ENCODE measurements around the gene C10orf95. TPM values are rescaled to one million over a fixed set of nuclear protein-coding genes. Genes with fewer than 3 reads are reported as not detected.
"Not testable (repeated sequence)": the region's sequence is repeated elsewhere in the genome, so short reads cannot be mapped to it uniquely, and the experiment has no call there.

C10orf95 gene
- 0.30 TPM for polyA plus RNA-seq (ENCODE audit: insufficient read length)

DNA sequence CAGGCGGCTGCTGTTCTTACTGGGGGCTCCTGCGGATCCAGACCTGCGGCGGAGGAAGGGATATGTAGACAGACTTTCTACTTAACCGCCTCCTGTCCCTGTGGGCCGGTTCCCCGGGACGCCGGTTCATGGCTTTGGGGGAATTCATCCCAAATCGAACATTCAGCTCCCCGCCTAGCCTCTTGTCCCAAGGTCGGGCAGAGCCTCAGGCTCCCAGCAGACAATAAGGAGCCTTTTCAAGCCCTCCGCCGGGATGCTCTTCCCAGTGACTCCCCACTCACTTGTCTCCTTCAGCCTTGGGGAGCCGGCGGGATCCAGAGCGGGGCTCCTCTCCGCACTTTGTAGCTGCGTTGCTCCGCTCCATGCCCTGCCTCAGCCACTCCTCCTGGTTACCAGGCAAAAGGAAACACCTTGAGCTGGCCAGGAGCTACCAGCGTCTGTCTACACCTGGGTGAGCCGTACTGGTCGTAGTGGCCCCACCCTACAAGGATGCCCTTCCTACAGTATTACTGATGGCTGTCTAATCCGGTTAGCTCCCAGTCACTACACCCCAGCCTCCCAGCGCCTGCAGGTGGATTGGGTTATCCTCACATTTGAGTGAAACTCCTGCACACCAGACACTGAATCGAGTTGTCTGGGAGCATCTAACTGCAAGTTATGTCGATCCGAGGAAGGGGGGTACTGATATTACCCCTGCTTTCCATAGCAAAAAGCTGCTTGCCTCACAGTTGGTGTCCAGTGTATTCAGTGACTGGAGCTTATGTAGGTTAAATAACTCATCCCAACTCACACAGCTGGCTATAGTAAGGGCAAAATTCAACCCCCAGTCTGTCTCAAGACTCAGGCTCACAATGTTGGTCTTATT, at the start of gene C10orf95:
TSS of gene C10orf95 (minus strand) at position 439 of the 865 bp plus-strand sequence. CDS start 450 bp downstream, outside the sequence.
- DNase-seq: no peak

GRCh38 chr10:102500686-102501085, 49.3 kb upstream of the C10orf95 start:
- DNase-seq: not testable (repeated sequence)

- DNase-seq: no peak
Observed at GRCh38 chr10:102499356-102499755, 48.0 kb upstream of the C10orf95 start.

GRCh38 chr10:102497545-102497944, 46.2 kb upstream of the C10orf95 start:
- DNase-seq: no peak

- no peak for DNase-seq
Observed at GRCh38 chr10:102493771-102494170, 42.4 kb upstream of the C10orf95 start.

DNA sequence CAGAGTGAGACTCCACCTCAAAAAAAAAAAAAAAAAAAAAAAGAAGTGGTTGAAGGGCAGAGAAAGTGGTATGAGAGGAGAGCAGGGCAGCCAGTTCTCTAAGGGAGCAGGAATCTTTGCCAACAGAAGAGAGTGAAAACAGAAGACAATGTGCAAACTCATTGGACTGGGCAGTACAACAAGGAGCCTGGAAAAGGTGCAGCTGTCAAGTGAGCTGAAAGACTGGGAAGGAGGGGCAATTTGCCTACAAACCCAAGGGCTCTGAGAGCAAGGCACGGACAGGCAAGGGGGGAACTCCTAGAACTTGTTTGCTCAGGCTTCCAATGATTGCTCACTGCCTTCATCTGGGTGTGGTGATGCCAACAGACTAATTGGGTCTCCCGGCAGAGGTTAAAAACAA, 41.6 kb upstream of the C10orf95 start:
- DNase-seq: no peak

- no peak for DNase-seq
Observed at GRCh38 chr10:102492344-102492939, 41.1 kb upstream of the C10orf95 start.

DNA sequence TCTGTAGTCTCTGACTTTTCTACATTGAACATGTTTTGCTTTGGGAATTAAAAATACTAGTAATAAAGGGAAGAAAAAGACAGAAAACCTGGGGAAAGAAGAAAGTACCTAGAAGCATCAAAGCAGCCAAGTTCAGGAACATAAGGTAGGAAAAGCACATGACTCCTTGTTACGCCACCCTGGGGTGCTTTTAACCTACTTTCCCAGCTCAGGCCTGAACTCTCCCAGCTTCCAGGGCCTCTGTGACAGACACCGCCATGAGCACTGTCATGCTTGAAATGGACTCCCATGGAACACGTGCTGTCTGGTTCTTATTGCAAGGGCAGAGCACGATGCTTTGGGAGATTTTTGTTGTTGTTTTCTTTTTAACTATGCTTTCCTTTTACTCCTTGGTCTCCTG, 39.8 kb upstream of the C10orf95 start:
- no peak for DNase-seq

- no peak for DNase-seq
Observed at GRCh38 chr10:102485093-102485784, 33.9 kb upstream of the C10orf95 start.

DNA sequence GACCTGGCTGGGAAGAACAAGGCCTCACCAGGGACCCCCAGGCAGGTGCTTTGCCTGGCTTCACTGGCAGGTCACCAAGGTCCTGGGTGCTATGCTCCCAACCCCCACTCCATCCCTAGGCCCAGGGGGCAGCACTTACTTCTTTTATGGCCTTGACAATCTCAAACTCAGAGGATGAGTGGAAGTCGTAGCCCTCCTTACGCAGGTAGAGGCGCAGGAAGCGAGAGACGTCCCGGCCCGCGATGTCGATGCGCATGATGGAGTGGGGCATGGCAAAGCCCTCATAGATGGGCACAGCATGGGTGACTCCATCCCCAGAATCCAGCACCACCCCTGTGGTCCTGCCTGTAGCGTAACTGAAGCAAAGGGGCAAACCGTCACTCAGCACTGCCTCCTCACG, 32.7 kb upstream of the C10orf95 start:
- DNase-seq: no peak

- DNase-seq: no peak
Observed at GRCh38 chr10:102480396-102480795, 29.1 kb upstream of the C10orf95 start.

DNA sequence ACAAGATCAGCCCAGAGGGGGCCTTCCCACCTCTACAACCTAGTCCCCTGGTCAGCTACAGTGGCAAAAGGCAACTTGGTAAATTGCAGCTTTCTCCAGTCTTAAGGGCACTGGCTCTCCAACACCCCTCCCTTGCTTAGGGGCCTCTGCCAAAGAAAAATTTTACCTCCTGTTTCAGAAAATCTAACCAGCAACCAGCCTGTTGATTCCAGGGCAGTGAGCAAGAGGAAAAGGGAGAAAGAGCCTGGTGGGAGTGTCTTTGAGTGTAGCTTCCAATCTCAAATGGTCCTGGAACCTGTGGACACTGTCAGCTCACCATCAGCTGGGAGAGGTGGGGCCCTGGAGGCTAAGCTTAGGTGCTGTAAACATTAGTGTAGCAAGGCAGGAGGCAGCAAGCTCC, 28.3 kb upstream of the C10orf95 start:
- no peak for DNase-seq

GRCh38 chr10:102476466-102477141, 25.3 kb upstream of the C10orf95 start:
- no peak for DNase-seq

- DNase-seq: no peak
Observed at GRCh38 chr10:102475451-102476040, 24.2 kb upstream of the C10orf95 start.

- no peak for DNase-seq
Observed at GRCh38 chr10:102473445-102474331, 22.3 kb upstream of the C10orf95 start.

DNA sequence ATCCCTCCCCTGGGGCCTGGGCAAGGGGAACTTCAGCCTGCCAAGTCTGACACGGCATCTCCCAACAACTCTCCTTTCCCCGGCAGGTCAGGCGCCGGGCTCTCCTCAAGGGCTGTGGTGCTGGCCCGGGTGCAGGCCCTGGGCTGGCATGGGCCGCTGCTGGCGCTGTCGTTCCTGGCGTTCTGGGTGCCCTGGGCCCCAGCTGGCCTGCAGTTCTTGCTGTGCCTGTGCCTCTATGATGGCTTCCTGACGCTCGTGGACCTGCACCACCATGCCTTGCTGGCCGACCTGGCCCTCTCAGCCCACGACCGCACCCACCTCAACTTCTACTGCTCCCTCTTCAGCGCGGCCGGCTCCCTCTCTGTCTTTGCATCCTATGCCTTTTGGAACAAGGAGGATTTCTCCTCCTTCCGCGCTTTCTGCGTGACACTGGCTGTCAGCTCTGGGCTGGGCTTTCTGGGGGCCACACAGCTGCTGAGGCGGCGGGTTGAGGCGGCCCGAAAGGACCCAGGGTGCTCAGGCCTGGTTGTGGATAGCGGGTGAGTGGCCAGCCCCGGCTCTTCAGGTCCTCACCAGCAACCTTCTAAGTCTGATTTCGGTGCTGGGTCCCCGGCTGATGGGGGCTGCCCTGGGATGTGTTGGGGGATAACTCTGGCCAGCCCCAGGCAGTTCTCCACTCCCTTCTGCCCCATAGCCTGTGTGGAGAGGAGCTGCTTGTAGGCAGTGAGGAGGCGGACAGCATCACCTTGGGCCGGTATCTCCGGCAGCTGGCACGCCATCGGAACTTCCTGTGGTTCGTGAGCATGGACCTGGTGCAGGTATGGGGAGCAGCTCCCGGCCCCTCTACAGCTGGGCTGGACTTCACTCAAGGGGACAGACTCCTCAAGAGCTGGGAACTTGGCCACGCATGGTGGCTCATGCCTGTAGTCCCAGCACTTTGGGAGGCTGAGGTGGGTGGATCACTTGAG, 19.5 kb upstream of the C10orf95 start:
- no peak for DNase-seq

DNA sequence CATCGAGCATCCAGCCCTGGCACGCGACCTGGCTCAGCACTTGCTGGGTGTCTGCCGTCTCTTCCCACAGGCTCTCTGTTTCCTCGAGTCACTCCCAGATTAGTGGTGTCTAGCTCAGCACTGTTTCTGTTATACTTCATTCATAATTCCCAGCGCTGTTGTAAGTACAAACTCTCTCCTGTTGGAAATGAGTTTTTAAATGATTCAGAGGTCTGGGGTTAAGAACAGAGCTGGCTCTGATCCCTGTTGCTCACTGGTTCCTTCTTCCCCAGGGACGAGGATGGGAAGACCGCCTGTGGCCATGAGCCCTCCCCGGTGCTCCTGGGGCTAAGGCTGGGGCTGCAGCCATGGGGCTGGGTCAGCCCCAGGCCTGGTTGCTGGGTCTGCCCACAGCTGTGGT, 17.3 kb upstream of the C10orf95 start:
- no peak for DNase-seq

- DNase-seq: no peak
Observed at GRCh38 chr10:102467971-102468438, 16.7 kb upstream of the C10orf95 start.

DNA sequence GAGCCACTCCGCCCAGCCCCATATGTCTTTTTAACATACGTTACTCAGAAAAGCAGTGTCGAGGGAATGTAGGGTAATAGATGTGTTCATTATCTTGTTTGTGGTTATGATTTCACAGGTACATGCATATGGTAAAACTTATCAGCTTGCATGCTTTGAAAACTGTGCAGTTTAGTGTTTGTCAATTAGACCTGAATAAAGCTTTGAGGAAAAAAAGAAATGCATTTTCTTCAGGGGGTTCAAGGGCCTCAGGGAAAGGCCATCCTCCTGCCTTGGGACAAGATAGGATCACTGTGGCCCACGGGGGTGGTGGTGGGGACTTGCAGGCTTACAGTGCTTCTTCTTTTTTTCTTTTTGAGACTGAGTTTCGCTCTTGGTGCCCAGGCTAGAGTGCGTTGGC, 16.0 kb upstream of the C10orf95 start:
- no peak for DNase-seq

GRCh38 chr10:102465466-102465865, 14.1 kb upstream of the C10orf95 start:
- DNase-seq: no peak
